GM12878 (cell line): ENCODE data around the gene MRC2. TPM values are rescaled to one million over a fixed set of nuclear protein-coding genes. Genes with fewer than 3 reads are reported as not detected.

Experiments
- ATAC-seq: fragments of 200-7000 bp; cut with Tn5 transposase; 3 replicates; pipeline ENCODE4 v1.9.1; 2020; ENCODE audit warnings: mild to moderate bottlenecking, moderate library complexity
- BruUV-seq: library from RNA; stranded (reverse); fragments of 400-500 nt; replicated peaks from 2 replicates; lab custom pipeline; 2021; lab: Mats Ljungman, UMichigan
- CTCF ChIA-PET: fragments of 300-600 bp; sonication (Branson Sonifier 250); formaldehyde crosslinking; extraction: SDS; loops from one replicate; lab custom pipeline; 2021; ENCODE audit warnings: inconsistent platforms; lab: Yijun Ruan, JAX
- POLR2A ChIA-PET: fragments of 350-600 bp; formaldehyde crosslinking; extraction: SDS; loops from one replicate; lab custom pipeline; 2021; ENCODE audit warnings: inconsistent platforms; lab: Charles Lee
- RAD21 ChIA-PET: fragments of 300-600 bp; sonication (Branson Sonifier 250); formaldehyde crosslinking; loops from one replicate; lab custom pipeline; 2023; ENCODE audit warnings: antibody characterized with exemption; ENCODE audit not compliant: unreplicated experiment; lab: Charles Lee
- SMC1A ChIA-PET: fragments of 300-600 bp; sonication (Branson Sonifier 250); formaldehyde crosslinking; loops from one replicate; lab custom pipeline; 2023; ENCODE audit not compliant: unreplicated experiment, uncharacterized antibody; lab: Charles Lee
- DNase-seq: peaks from one replicate; pipeline ENCODE4 v3.0.0-alpha.2; 2011; ENCODE audit warnings: low read depth, low spot score
- FAIRE-seq: peaks from 3 replicates; lab custom pipeline; 2011; peaks lifted over from hg19 to GRCh38; lab: Jason Lieb, UNC
- H2AFZ ChIP-seq: 2 replicates; pipeline ENCODE4 v1.6.0; 2011; ENCODE audit warnings: low read depth, low read length, control low read depth; ENCODE audit not compliant: control insufficient read depth
- H3K27ac ChIP-seq: 2 replicates; pipeline ENCODE4 v1.5.1; 2011; ENCODE audit warnings: control low read depth; ENCODE audit not compliant: control insufficient read depth, insufficient read depth
- H3K27me3 ChIP-seq, 2 experiments: replicated peaks in 1 of 2; 2 replicates each; pipeline versions ENCODE4 v1.6.0 to v1.6.1; 2011; ENCODE audit warnings: low read length in 1 of 2; ENCODE audit not compliant: control insufficient read depth in 2 of 2, insufficient read depth in 2 of 2
- H3K36me3 ChIP-seq, 2 experiments: 2 replicates each; pipeline ENCODE4 v1.5.1; 2011; ENCODE audit warnings: low read length in 1 of 2; ENCODE audit not compliant: control insufficient read depth in 2 of 2, insufficient read depth in 2 of 2
- H3K4me1 ChIP-seq: 2 replicates; pipeline ENCODE4 v1.6.1; 2011; ENCODE audit warnings: mild to moderate bottlenecking, low read length, moderate library complexity, mixed read lengths; ENCODE audit not compliant: control insufficient read depth, insufficient read depth
- H3K4me2 ChIP-seq: 2 replicates; pipeline ENCODE4 v1.6.0; 2011; ENCODE audit warnings: control low read depth; ENCODE audit not compliant: control insufficient read depth, insufficient read depth
- H3K4me3 ChIP-seq: fragments of 200-600 bp; sonication (generic); 2 replicates; pipeline ENCODE4 v1.5.1; 2016
- H3K79me2 ChIP-seq: 2 replicates; pipeline ENCODE4 v1.6.0; 2011; ENCODE audit warnings: low read length; ENCODE audit not compliant: control insufficient read depth, insufficient read depth
- H3K9ac ChIP-seq: 2 replicates; pipeline ENCODE4 v1.8.0; 2011; ENCODE audit warnings: low read length, control low read depth, mixed read lengths; ENCODE audit not compliant: control insufficient read depth, insufficient read depth
- H3K9me3 ChIP-seq: replicated peaks from 3 replicates; pipeline ENCODE4 v1.5.1; 2011; ENCODE audit warnings: mild to moderate bottlenecking, low read length; ENCODE audit not compliant: control insufficient read depth, insufficient read depth
- H4K20me1 ChIP-seq: 2 replicates; pipeline ENCODE4 v1.6.0; 2011; ENCODE audit not compliant: control insufficient read depth, insufficient read depth
- ESRRA ChIP-seq: IDR thresholded peaks from 2 replicates; pipeline ENCODE4 v1.6.1; 2012; ENCODE audit warnings: mild to moderate bottlenecking, low read length, improper control_type of control experiment
- POLR2A ChIP-seq: IDR thresholded peaks from 2 replicates; pipeline ENCODE4 v1.6.1; 2011; ENCODE audit warnings: low read depth, mild to moderate bottlenecking, low read length
- PRDM15 ChIP-seq: fragments of 450-650 bp; formaldehyde crosslinking; IDR thresholded peaks from 2 replicates; pipeline ENCODE4 v1.4.0; 2020; ENCODE audit warnings: mild to moderate bottlenecking, moderate library complexity
- RAD21 ChIP-seq: IDR thresholded peaks from 2 replicates; pipeline ENCODE4 v1.6.1; 2011; ENCODE audit warnings: mild to moderate bottlenecking, low read depth, low read length, moderate library complexity; ENCODE audit not compliant: insufficient read depth
- RFX5 ChIP-seq: IDR thresholded peaks from 2 replicates; pipeline ENCODE4 v1.6.1; 2011; ENCODE audit warnings: low read depth, low read length, improper control_type of control experiment
- TCF7 ChIP-seq: IDR thresholded peaks from 2 replicates; pipeline ENCODE4 v1.6.1; 2014; ENCODE audit warnings: antibody characterized with exemption, borderline replicate concordance
- ZBTB40 ChIP-seq: fragments of 450-650 bp; IDR thresholded peaks from 2 replicates; pipeline ENCODE4 v1.6.1; 2016; ENCODE audit warnings: mild to moderate bottlenecking, moderate library complexity, borderline replicate concordance
- WGBS: methylation state at CpG from one replicate; pipeline ENCODE4 v1.1.6; 2016; ENCODE audit warnings: low lambda C conversion rate; ENCODE audit not compliant: insufficient replicate concordance, insufficient coverage; ENCODE audit errors: missing lambda C conversion rate; 5-methylcytosine and 5-hydroxymethylcytosine counted together
- in situ Hi-C: fragments of 300-500 bp; cut with MboI; formaldehyde crosslinking; loops from 9 replicates; pipeline ENCODE4 v1.14.3; 2018; ENCODE audit warnings: mixed read lengths
- intact Hi-C: fragments of 100-400 bp; cut with micrococcal nuclease; formaldehyde crosslinking; loops from one replicate; pipeline ENCODE4 v1.14.2; 2022; ENCODE audit not compliant: unreplicated experiment
- polyA plus RNA-seq, 11 experiments: library from polyadenylated mRNA; depleted of rRNA in 4 of 11; unstranded in 6 of 11; stranded (reverse) in 5 of 11; fragments of >200 nt; fragmentation: Nextera tagmentation in 4 of 11; fragmentation: Illumina TruSeq in 1 of 11; extraction: Ambion mirVana in 4 of 11; extraction: Trizol in 1 of 11; gene quantifications; 1 replicate in 1 of 11; 2 replicates in 10 of 11; pipeline versions ENCODE4 v1.2.1 to v1.2.3, GENCODE V29; 2011 to 2016; ENCODE audit warnings: inconsistent platforms in 2 of 11, missing spikeins in 2 of 11, low read depth in 1 of 11
- total RNA-seq, 4 experiments: library from RNA; depleted of rRNA in 3 of 4; stranded (reverse); fragments of >200 nt in 3 of 4; fragmentation: Illumina TruSeq in 1 of 4; extraction: Trizol in 1 of 4; gene quantifications; 2 replicates each; pipeline versions ENCODE4 v1.2.1 to v1.2.3, GENCODE V29; 2013 to 2021

MRC2 gene
- total and polyA plus RNA-seq, 10 of the 15 experiments (the other 5 are each of a cell fraction or from before 2014, with no cell fraction given) = 0.04 to 0.96 (median 0.30) TPM; not detected in 1

- BruUV-seq = no TSS peak
- FAIRE-seq = no peak
- Histone ChIP-seq H3K9ac (no peak overlapping the region), H3K4me1 (no peaks in the 10 kb centered on the region), H3K79me2 (no peaks in the 10 kb centered on the region), H2AFZ (peak overlapping the region; percentile 55; the same call in 1 of the 2 replicates), H3K4me3 (peak overlapping the region; percentile 49; the same call in 1 of the 2 replicates), H3K27me3 (peaks cover 2 to 8% of the 10 kb centered on the region in 2 experiments; a peak in 2 of 4 replicates), H3K9me3 (peaks cover 7% of the 10 kb centered on the region; the same call in 2 of the 3 replicates), H3K36me3 (no peaks in the 10 kb centered on the region), H3K4me2 (peak overlapping the region; percentile 71), H4K20me1 (no peaks in the 10 kb centered on the region), H3K27ac (no peak overlapping the region)
- ATAC-seq = no peak
- no peak for TF ChIP-seq ESRRA
- no peak for TF ChIP-seq ZBTB40
- TF ChIP-seq POLR2A = no peak
- no peak for TF ChIP-seq PRDM15 (CRISPR knock-in tag)
- TF ChIP-seq RAD21 = no peak
- TF ChIP-seq RFX5 = no peak
- TF ChIP-seq TCF7 = no peak
- POLR2A ChIA-PET = no interaction called here
- in situ Hi-C loops = no loop called here
- DNase-seq = no peak
- SMC1A ChIA-PET = interaction anchor here (0.9 to 1.1 kb wide), 4 partner anchors 17 to 702 kb away, joined by 3 to 4 read pairs (median 3); no protein-coding TSS in a partner anchor
- CTCF ChIA-PET = no interaction called here
- RAD21 ChIA-PET = no interaction called here
- intact Hi-C loops = no loop called here
- WGBS = 6% methylated on average over 27 of the region's 31 CpGs
Measured at GRCh38 chr17:62704381-62704971, 77.0 kb downstream of the MRC2 start.
